Esophagus muscularis mucosa (tissue), 3 donors: ENCODE results near the gene TTC29.

Source experiments
- POLR2AphosphoS5 ChIP-seq, 2 donors: sonication (generic); formaldehyde crosslinking; IDR thresholded peaks; one replicate each; pipeline ENCODE4 v1.6.1; 2017; ENCODE audit warnings: antibody characterized with exemption in 2 of 2
- TF ChIP-seq, protein P1 (sequence below), 3 experiments: fragments of 200-600 bp in 2 of 3; fragments of 450-650 bp in 1 of 3; sonication (generic) in 2 of 3; IDR thresholded peaks; one replicate each; pipeline ENCODE4 v1.5.1; 2017 to 2019; ENCODE audit warnings: antibody characterized with exemption in 3 of 3, mild to moderate bottlenecking in 2 of 3, moderate library complexity in 1 of 3

DNA sequence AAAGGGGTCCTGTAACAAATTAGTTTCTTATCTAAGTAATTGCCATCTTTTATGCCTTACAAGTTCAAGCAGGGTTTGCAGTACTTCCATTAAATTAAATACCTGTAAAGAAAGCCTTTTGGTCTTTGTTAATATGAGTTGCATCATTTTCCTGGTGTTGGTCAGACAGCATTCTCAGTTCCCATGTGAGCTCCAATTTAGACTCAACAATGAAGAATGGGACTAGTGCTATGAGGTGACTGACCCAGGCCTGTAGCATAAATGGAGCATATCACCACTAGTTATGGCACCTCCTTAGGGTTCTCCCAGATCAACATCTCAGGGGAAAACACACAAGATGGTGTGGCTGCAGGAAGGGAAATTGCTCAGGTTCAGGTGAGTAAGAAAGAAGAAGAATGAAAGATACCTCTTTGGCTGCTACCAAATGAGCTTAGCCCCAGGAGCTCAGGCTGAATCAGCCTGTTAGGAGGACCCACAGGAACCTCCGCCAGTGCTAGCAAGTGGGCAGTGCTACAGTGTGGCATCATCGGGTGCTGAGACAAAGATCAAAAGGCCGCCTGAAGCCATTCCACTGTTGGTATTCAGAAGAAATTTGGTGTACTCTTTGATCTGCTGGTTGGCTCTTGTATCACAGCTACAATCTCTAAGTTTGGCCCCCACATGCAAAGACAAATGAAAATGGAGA lies 1.8 kb downstream of the TTC29 start:
- TF ChIP-seq, protein P1, sequence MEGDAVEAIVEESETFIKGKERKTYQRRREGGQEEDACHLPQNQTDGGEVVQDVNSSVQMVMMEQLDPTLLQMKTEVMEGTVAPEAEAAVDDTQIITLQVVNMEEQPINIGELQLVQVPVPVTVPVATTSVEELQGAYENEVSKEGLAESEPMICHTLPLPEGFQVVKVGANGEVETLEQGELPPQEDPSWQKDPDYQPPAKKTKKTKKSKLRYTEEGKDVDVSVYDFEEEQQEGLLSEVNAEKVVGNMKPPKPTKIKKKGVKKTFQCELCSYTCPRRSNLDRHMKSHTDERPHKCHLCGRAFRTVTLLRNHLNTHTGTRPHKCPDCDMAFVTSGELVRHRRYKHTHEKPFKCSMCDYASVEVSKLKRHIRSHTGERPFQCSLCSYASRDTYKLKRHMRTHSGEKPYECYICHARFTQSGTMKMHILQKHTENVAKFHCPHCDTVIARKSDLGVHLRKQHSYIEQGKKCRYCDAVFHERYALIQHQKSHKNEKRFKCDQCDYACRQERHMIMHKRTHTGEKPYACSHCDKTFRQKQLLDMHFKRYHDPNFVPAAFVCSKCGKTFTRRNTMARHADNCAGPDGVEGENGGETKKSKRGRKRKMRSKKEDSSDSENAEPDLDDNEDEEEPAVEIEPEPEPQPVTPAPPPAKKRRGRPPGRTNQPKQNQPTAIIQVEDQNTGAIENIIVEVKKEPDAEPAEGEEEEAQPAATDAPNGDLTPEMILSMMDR (IDR thresholded peaks at IDR 0.05): no peak
- TF ChIP-seq POLR2AphosphoS5 (IDR thresholded peaks at IDR 0.05): no peak
